ENCODE results near the gene RNF26. TPM values are rescaled to one million over a fixed set of nuclear protein-coding genes. Genes with fewer than 3 reads are reported as not detected.

The RNF26 gene
- polyA plus RNA-seq, 1 of the 3 experiments (the other 2 are of a cell fraction): 31.9 TPM

GRCh38 chr11:119338965-119339588, 4.8 kb downstream of the RNF26 start (continued):
- TF ChIP-seq TAF1 (IDR thresholded peaks at IDR 0.05; ENCODE audit: borderline replicate concordance, low read depth, low read length) (no peak), ZBTB33 (IDR thresholded peaks at IDR 0.05; ENCODE audit: borderline replicate concordance, low read depth) (no peak), YY1 (IDR thresholded peaks at IDR 0.05; ENCODE audit: low read depth) (no peak), FOXM1 (IDR thresholded peaks at IDR 0.05; ENCODE audit: low read depth) (no peak)

GRCh38 chr11:119339589-119340334, 5.4 kb downstream of the RNF26 start:
- TF ChIP-seq CHD2 (IDR thresholded peaks at IDR 0.05; ENCODE audit: low read length, partially characterized antibody): peak; percentile 68
- peak; percentile 75 for TF ChIP-seq CTCF (IDR thresholded peaks at IDR 0.05)
- TF ChIP-seq RAD21 (IDR thresholded peaks at IDR 0.05; ENCODE audit: low read length): peak; percentile 44; the same call in 1 of the 2 replicates
- no peak for TF ChIP-seq RCOR1 (IDR thresholded peaks at IDR 0.05; ENCODE audit: low read length)
- H3K4me3 ChIP-seq (ENCODE audit: low read depth in 2 of 2, low read length in 1 of 2): peak overlapping the region; percentile 37 to 49; a peak in 3 of 4 replicates
- H2AFZ ChIP-seq (ENCODE audit: low read depth): 0 out of 2 replicates have a peak overlapping the region, but pooled peaks have one; percentile 63
- peaks cover 28% of the 10 kb centered on the region for H3K79me2 ChIP-seq (ENCODE audit: insufficient read depth)
- peaks cover 16 to 41% of the 10 kb centered on the region in 2 experiments; a peak in 3 of 4 replicates for H3K4me1 ChIP-seq (ENCODE audit: control insufficient read depth in 1 of 2, insufficient read depth in 2 of 2, low read depth in 1 of 2, low read length in 1 of 2)
- no peak overlapping the region; a peak in 1 of 4 replicates for H3K27ac ChIP-seq (ENCODE audit: low read depth in 2 of 2, low read length in 1 of 2)
- H3K27me3 ChIP-seq (ENCODE audit: insufficient read depth): no peaks in the 10 kb centered on the region
- no peaks in the 10 kb centered on the region for H3K9me2 ChIP-seq
- H3K4me2 ChIP-seq: peak overlapping the region; percentile 63; the same call in 1 of the 2 replicates
- peak; percentile 95 for DNase-seq
- WGBS (ENCODE audit: low lambda C conversion rate): 80% methylated on average over 14 of the region's 86 CpGs
- H3F3A ChIP-seq (replicated peaks; ENCODE audit: insufficient read depth): peaks cover 6% of the 10 kb centered on the region
- H4K20me1 ChIP-seq (ENCODE audit: insufficient read depth): no peaks in the 10 kb centered on the region
- no peak overlapping the region for H3K9ac ChIP-seq
- peaks cover 0 to 12% of the 10 kb centered on the region in 2 experiments for H3K36me3 ChIP-seq (replicated peaks in 1 of 2; ENCODE audit: control insufficient read depth in 1 of 2, insufficient read depth in 2 of 2, low read length in 1 of 2)
- ChIA-PET POLR2A (interaction anchor here (1.8 to 2.5 kb wide), 2 partner anchors 34 to 135 kb away, joined by 5 to 7 read pairs; no protein-coding TSS in a partner anchor), CTCF (interaction anchor here (0.5 to 8.6 kb wide), 47 partner anchors 8 to 1195 kb away, joined by 3 to 191 read pairs (median 4); partner anchors contain the start of genes CBL, HMBS, MCAM and MFRP)
- H3K9me3 ChIP-seq: no peaks in the 10 kb centered on the region
